Gastrocnemius medialis (tissue), 4 donors: ENCODE measurements around the gene TMUB1. TPM values are rescaled to one million over a fixed set of nuclear protein-coding genes. Genes with fewer than 3 reads are reported as not detected.

ENCODE experiments used
- ATAC-seq, 2 donors: fragments of 150-250 bp; one replicate each; pipeline ENCODE4 v1.9.1; 2016
- DNase-seq, 2 donors: peaks; one replicate each; pipeline ENCODE4 v3.0.0-alpha.2; 2019
- H3K27ac ChIP-seq, 4 donors: fragments of 200-600 bp; sonication (generic); 1 replicate in 1 of 4; 2 replicates in 3 of 4; pipeline ENCODE4 v1.5.1; 2016 to 2018; ENCODE audit warnings: mild to moderate bottlenecking in 2 of 4, moderate library complexity in 1 of 4
- H3K27me3 ChIP-seq, 3 donors: fragments of 200-600 bp; sonication (generic) in 2 of 3; 1 replicate in 1 of 3; 2 replicates in 2 of 3; pipeline versions ENCODE4 v1.5.1 to v1.6.0; 2016 to 2019; ENCODE audit warnings: mild to moderate bottlenecking in 1 of 3, moderate library complexity in 1 of 3
- H3K36me3 ChIP-seq, 2 donors: fragments of 200-600 bp; sonication (generic) in 1 of 2; one replicate each; pipeline ENCODE4 v1.5.1; 2017 to 2018
- H3K4me1 ChIP-seq, 2 donors: fragments of 200-600 bp; sonication (generic) in 1 of 2; one replicate each; pipeline ENCODE4 v1.5.1; 2016 to 2017; ENCODE audit warnings: mild to moderate bottlenecking in 2 of 2
- H3K4me3 ChIP-seq, 4 donors: fragments of 200-600 bp; sonication (generic) in 3 of 4; 1 replicate in 1 of 4; 2 replicates in 3 of 4; pipeline ENCODE4 v1.5.1; 2016 to 2019; ENCODE audit warnings: mild to moderate bottlenecking in 2 of 4
- H3K9me3 ChIP-seq, 3 donors: fragments of 200-600 bp; sonication (generic) in 2 of 3; 1 replicate in 1 of 3; 2 replicates in 2 of 3; pipeline ENCODE4 v1.5.1; 2016 to 2019
- CTCF ChIP-seq, 5 experiments: fragments of 450-650 bp in 3 of 5; fragments of 200-600 bp in 2 of 5; sonication (generic) in 2 of 5; IDR thresholded peaks in 4 of 5; conservative IDR thresholded peaks in 1 of 5; 1 replicate in 4 of 5; 2 replicates in 1 of 5; pipeline ENCODE4 v1.5.1; 2016 to 2019; ENCODE audit warnings: antibody characterized with exemption in 5 of 5, mild to moderate bottlenecking in 3 of 5, moderate library complexity in 3 of 5
- POLR2A ChIP-seq, 2 donors: fragments of 450-650 bp; IDR thresholded peaks; one replicate each; pipeline ENCODE4 v1.6.1; 2017; ENCODE audit warnings: antibody characterized with exemption in 2 of 2, mild to moderate bottlenecking in 2 of 2, moderate library complexity in 2 of 2
- in situ Hi-C, 4 donors: fragments of 200-750 bp; cut with MboI; loops; one replicate each; pipeline versions ENCODE4 v1.15.0 to v1.8.0; 2017; ENCODE audit warnings: low sequenced_read_pairs in 4 of 4
- intact Hi-C: fragments of 100-400 bp; cut with DNase I; formaldehyde crosslinking; loops from one replicate; pipeline ENCODE4 v1.15.1; 2023; ENCODE audit warnings: low total_unique reads
- total RNA-seq, 4 donors: library from RNA; depleted of rRNA; stranded (reverse); fragments of >200 nt; gene quantifications; one replicate each; pipeline versions ENCODE4 v1.1.0 to v1.2.3, GENCODE V29; 2016

The TMUB1 gene
- total RNA-seq, 4 donors from 2014 or later = 55.5 to 137 (median 97.4) TPM

DNA sequence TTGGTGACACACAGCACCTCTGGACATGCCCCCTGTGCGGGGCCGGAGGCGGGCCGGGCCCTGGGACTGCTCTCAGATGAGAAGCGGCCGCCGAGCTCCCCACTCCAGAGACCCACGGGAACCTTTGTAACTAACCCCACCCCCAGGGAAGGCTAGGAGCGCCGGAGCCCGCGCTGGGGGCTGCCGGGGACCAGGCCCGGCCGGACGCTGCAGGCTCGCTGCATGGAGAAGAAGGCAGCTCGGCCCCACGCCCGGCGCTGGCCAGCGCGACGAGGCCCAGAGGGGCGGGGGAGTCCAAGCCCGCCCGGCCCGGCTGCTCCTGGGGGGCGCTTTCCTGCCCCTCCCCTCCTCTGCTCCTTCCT is 39.5 kb upstream of the TMUB1 start:
- TF ChIP-seq CTCF (IDR thresholded peaks at IDR 0.05 in 4 of 5, conservative IDR thresholded peaks at IDR 0.05 in 1 of 5) (no peak), POLR2A (IDR thresholded peaks at IDR 0.05) (no peak)
- no peak overlapping the region for H3K27ac ChIP-seq
- no peak for DNase-seq
- no peaks in the 10 kb centered on the region for H3K9me3 ChIP-seq
- intact Hi-C loops = no loop called here
- in situ Hi-C loops = loop anchor here in 2 of 4 donors (10.0 kb wide), 1 partner anchor 52 kb away; no protein-coding TSS in a partner anchor
- H3K4me1 ChIP-seq = peaks cover 4 to 22% of the 10 kb centered on the region in 2 donors
- ATAC-seq = no peak
- no peaks in the 10 kb centered on the region for H3K27me3 ChIP-seq
- peaks cover 0 to 34% of the 10 kb centered on the region in 2 donors for H3K36me3 ChIP-seq
- H3K4me3 ChIP-seq = no peak overlapping the region

- Histone ChIP-seq H3K27me3 (no peaks in the 10 kb centered on the region), H3K27ac (no peak overlapping the region), H3K4me1 (peaks cover 4 to 22% of the 10 kb centered on the region in 2 donors), H3K4me3 (no peak overlapping the region), H3K9me3 (no peaks in the 10 kb centered on the region), H3K36me3 (peaks cover 0 to 37% of the 10 kb centered on the region in 2 donors)
- ATAC-seq (no peak), DNase-seq (no peak)
- in situ Hi-C loops = loop anchor here in 2 of 4 donors (10.0 kb wide), 1 partner anchor 53 kb away; no protein-coding TSS in a partner anchor
- intact Hi-C loops = no loop called here
- TF ChIP-seq POLR2A (IDR thresholded peaks at IDR 0.05) (no peak), CTCF (IDR thresholded peaks at IDR 0.05 in 4 of 5, conservative IDR thresholded peaks at IDR 0.05 in 1 of 5) (no peak)
Measured at GRCh38 chr7:151122276-151122675, 39.0 kb upstream of the TMUB1 start.

GRCh38 chr7:151121380-151122170 is 38.3 kb upstream of the TMUB1 start:
- Histone ChIP-seq H3K36me3 (peaks cover 0 to 37% of the 10 kb centered on the region in 2 donors), H3K4me1 (peaks cover 4 to 22% of the 10 kb centered on the region in 2 donors), H3K4me3 (no peak overlapping the region), H3K27me3 (no peaks in the 10 kb centered on the region), H3K27ac (no peak overlapping the region), H3K9me3 (no peaks in the 10 kb centered on the region)
- TF ChIP-seq POLR2A (IDR thresholded peaks at IDR 0.05) (no peak), CTCF (IDR thresholded peaks at IDR 0.05 in 4 of 5, conservative IDR thresholded peaks at IDR 0.05 in 1 of 5) (no peak)
- intact Hi-C loops (no loop called here), in situ Hi-C loops (loop anchor here in 2 of 4 donors (10.0 kb wide), 1 partner anchor 53 kb away; no protein-coding TSS in a partner anchor)
- DNase-seq (no peak), ATAC-seq (no peak)

DNA sequence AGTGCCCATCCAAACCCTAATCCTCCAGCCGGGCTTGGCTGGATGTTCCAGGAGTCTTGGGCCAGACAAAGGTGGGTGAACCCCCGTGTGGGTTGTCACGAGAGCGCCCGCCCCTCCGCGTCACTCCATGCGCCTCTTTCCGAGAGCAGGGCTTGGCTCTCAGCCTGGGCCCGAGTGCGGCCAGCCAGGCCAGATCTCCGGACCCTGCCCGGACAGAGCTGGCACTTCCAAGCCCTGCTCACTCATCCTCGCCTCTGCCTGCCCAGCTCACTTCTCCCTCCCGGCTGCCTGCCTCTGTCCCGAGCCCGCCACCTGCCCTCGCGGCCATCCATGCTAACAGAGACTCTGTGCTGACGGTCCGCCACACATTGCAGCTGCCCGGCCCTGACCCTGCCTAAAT is 37.6 kb upstream of the TMUB1 start:
- no peak for TF ChIP-seq POLR2A (IDR thresholded peaks at IDR 0.05)
- TF ChIP-seq CTCF (IDR thresholded peaks at IDR 0.05 in 4 of 5, conservative IDR thresholded peaks at IDR 0.05 in 1 of 5) = no peak
- no peak overlapping the region for H3K27ac ChIP-seq
- in situ Hi-C loops = loop anchor here in 2 of 4 donors (10.0 kb wide), 1 partner anchor 54 kb away; no protein-coding TSS in a partner anchor

More for the DNA sequence above, 37.6 kb upstream of the TMUB1 start:
- intact Hi-C loops = no loop called here
- H3K36me3 ChIP-seq = peaks cover 0 to 37% of the 10 kb centered on the region in 2 donors
- ATAC-seq = no peak
- H3K4me3 ChIP-seq = no peak overlapping the region
- no peaks in the 10 kb centered on the region for H3K27me3 ChIP-seq
- DNase-seq = no peak
- no peaks in the 10 kb centered on the region for H3K9me3 ChIP-seq
- peaks cover 4 to 17% of the 10 kb centered on the region in 2 donors for H3K4me1 ChIP-seq
